Measurements from ENCODE around the gene RDH11.

- TF ChIP-seq CTCF (IDR thresholded peaks at IDR 0.05): no peak
- TF ChIP-seq POLR2A (IDR thresholded peaks at IDR 0.05): no peak
Observed at GRCh38 chr14:67673451-67673850, 22.1 kb downstream of the RDH11 start.

Data from lower leg skin (tissue), 3 donors.